Iris pigment epithelial cell (primary cell): ENCODE measurements around the gene ARSG.

ENCODE experiments used
- DNase-seq: peaks from one replicate; pipeline ENCODE4 v3.0.0-alpha.2; 2011; ENCODE audit warnings: low read depth

The ARSG gene

GRCh38 chr17:68378268-68379176 is 87.2 kb downstream of the ARSG start:
- DNase-seq: peak; percentile 96

- no peak for DNase-seq
Observed at GRCh38 chr17:68379177-68379510, 87.8 kb downstream of the ARSG start.

GRCh38 chr17:68379692-68380677 is 88.7 kb downstream of the ARSG start:
- no peak for DNase-seq

GRCh38 chr17:68381076-68381900 is 90.0 kb downstream of the ARSG start:
- DNase-seq: peak; percentile 95

- peak; percentile 14 for DNase-seq
Observed at GRCh38 chr17:68382582-68383085, 91.3 kb downstream of the ARSG start.

- no peak for DNase-seq
Observed at GRCh38 chr17:68383120-68383442, 91.8 kb downstream of the ARSG start.

GRCh38 chr17:68383443-68384321 is 92.4 kb downstream of the ARSG start:
- peak; percentile 92 for DNase-seq

- peak; percentile 34 for DNase-seq
Observed at GRCh38 chr17:68384471-68384870, 93.2 kb downstream of the ARSG start.

GRCh38 chr17:68384941-68385340 is 93.6 kb downstream of the ARSG start:
- DNase-seq: peak; percentile 15

GRCh38 chr17:68385490-68386215 is 94.4 kb downstream of the ARSG start:
- no peak for DNase-seq

- no peak for DNase-seq
Observed at GRCh38 chr17:68387435-68388218, 96.3 kb downstream of the ARSG start.

- no peak for DNase-seq
Observed at GRCh38 chr17:68389041-68389440, 97.7 kb downstream of the ARSG start.

GRCh38 chr17:68390888-68391545 is 99.7 kb downstream of the ARSG start:
- DNase-seq: no peak

GRCh38 chr17:68391561-68392268 is 100.4 kb downstream of the ARSG start:
- DNase-seq: no peak

GRCh38 chr17:68394608-68395331 is 103.5 kb downstream of the ARSG start:
- DNase-seq: no peak

GRCh38 chr17:68396226-68397107 is 105.2 kb downstream of the ARSG start:
- DNase-seq: no peak
